ENCODE measurements around the gene SPAG6.
"Not testable (repeated sequence)": the region's sequence is repeated elsewhere in the genome, so short reads cannot be mapped to it uniquely, and the experiment has no call there.

SPAG6 gene

GRCh38 chr10:22372298-22372697 lies 27.0 kb downstream of the SPAG6 start:
- no peak for DNase-seq (ENCODE audit: low read depth)

- DNase-seq (ENCODE audit: low read depth): no peak
Measured at GRCh38 chr10:22372917-22373316, 27.6 kb downstream of the SPAG6 start.

- DNase-seq (ENCODE audit: low read depth): no peak
Measured at GRCh38 chr10:22374489-22375126, 29.3 kb downstream of the SPAG6 start.

GRCh38 chr10:22379059-22379458 lies 33.8 kb downstream of the SPAG6 start:
- DNase-seq (ENCODE audit: low read depth): no peak

- DNase-seq (ENCODE audit: low read depth): no peak
Measured at GRCh38 chr10:22381262-22381661, 36.0 kb downstream of the SPAG6 start.

- DNase-seq (ENCODE audit: low read depth): no peak
Measured at GRCh38 chr10:22386503-22386902, 41.2 kb downstream of the SPAG6 start.

GRCh38 chr10:22389856-22390589 lies 44.7 kb downstream of the SPAG6 start:
- no peak for DNase-seq (ENCODE audit: low read depth)

GRCh38 chr10:22391600-22391999 lies 46.3 kb downstream of the SPAG6 start:
- DNase-seq (ENCODE audit: low read depth): no peak

GRCh38 chr10:22396195-22396594 lies 50.9 kb downstream of the SPAG6 start:
- not testable (repeated sequence) for DNase-seq (ENCODE audit: low read depth)

- DNase-seq (ENCODE audit: low read depth): not testable (repeated sequence)
Measured at GRCh38 chr10:22406916-22407315, 61.6 kb downstream of the SPAG6 start.

GRCh38 chr10:22410394-22410793 lies 65.1 kb downstream of the SPAG6 start:
- no peak for DNase-seq (ENCODE audit: low read depth)

- no peak for DNase-seq (ENCODE audit: low read depth)
Measured at GRCh38 chr10:22410846-22411245, 65.5 kb downstream of the SPAG6 start.

- DNase-seq (ENCODE audit: low read depth): no peak
Measured at GRCh38 chr10:22414146-22414545, 68.8 kb downstream of the SPAG6 start.

- DNase-seq (ENCODE audit: low read depth): no peak
Measured at GRCh38 chr10:22415072-22415471, 69.8 kb downstream of the SPAG6 start.

GRCh38 chr10:22417736-22418268 lies 72.5 kb downstream of the SPAG6 start:
- no peak for DNase-seq (ENCODE audit: low read depth)

GRCh38 chr10:22420787-22421517 lies 75.7 kb downstream of the SPAG6 start:
- no peak for DNase-seq (ENCODE audit: low read depth)

GRCh38 chr10:22426653-22427052 lies 81.4 kb downstream of the SPAG6 start:
- DNase-seq (ENCODE audit: low read depth): no peak

GRCh38 chr10:22427101-22427500 lies 81.8 kb downstream of the SPAG6 start:
- DNase-seq (ENCODE audit: low read depth): no peak

GRCh38 chr10:22427890-22428571 lies 82.7 kb downstream of the SPAG6 start:
- DNase-seq (ENCODE audit: low read depth): no peak

- DNase-seq (ENCODE audit: low read depth): no peak
Measured at GRCh38 chr10:22429146-22429545, 83.8 kb downstream of the SPAG6 start.

GRCh38 chr10:22429981-22430421 lies 84.7 kb downstream of the SPAG6 start:
- DNase-seq (ENCODE audit: low read depth): no peak

- DNase-seq (ENCODE audit: low read depth): no peak
Measured at GRCh38 chr10:22433875-22434274, 88.6 kb downstream of the SPAG6 start.

All from CMK (cell line).